ENCODE measurements around the gene COL11A1. TPM values are rescaled to one million over a fixed set of nuclear protein-coding genes. Genes with fewer than 3 reads are reported as not detected.
"Not testable (repeated sequence)": the region's sequence is repeated elsewhere in the genome, so short reads cannot be mapped to it uniquely, and the experiment has no call there.

The COL11A1 gene
- not detected for total RNA-seq

GRCh38 chr1:103108376-103109150 lies at the start of gene COL11A1:
TSS of gene COL11A1 (minus strand) at chr1:103108522. CDS start at chr1:103108178, 344 bp downstream.
- no peak for ATAC-seq

- ATAC-seq = no peak
Observed at GRCh38 chr1:103156966-103157365, 48.6 kb upstream of the COL11A1 start.

GRCh38 chr1:103146166-103146565 lies 37.8 kb upstream of the COL11A1 start:
- ATAC-seq = no peak

GRCh38 chr1:103145449-103145848 lies 37.1 kb upstream of the COL11A1 start:
- no peak for ATAC-seq

GRCh38 chr1:103144681-103145080 lies 36.4 kb upstream of the COL11A1 start:
- no peak for ATAC-seq

- no peak for ATAC-seq
Observed at GRCh38 chr1:103142461-103142860, 34.1 kb upstream of the COL11A1 start.

GRCh38 chr1:103129796-103130195 lies 21.5 kb upstream of the COL11A1 start:
- ATAC-seq = no peak

GRCh38 chr1:103129255-103129654 lies 20.9 kb upstream of the COL11A1 start:
- ATAC-seq = no peak

GRCh38 chr1:103128256-103128655 lies 19.9 kb upstream of the COL11A1 start:
- ATAC-seq = not testable (repeated sequence)

GRCh38 chr1:103125219-103125618 lies 16.9 kb upstream of the COL11A1 start:
- no peak for ATAC-seq

GRCh38 chr1:103122983-103123720 lies 14.8 kb upstream of the COL11A1 start:
- no peak for ATAC-seq

GRCh38 chr1:103120981-103121380 lies 12.7 kb upstream of the COL11A1 start:
- ATAC-seq = no peak

- no peak for ATAC-seq
Observed at GRCh38 chr1:103112546-103112945, 4.2 kb upstream of the COL11A1 start.

GRCh38 chr1:103111926-103112325 lies 3.6 kb upstream of the COL11A1 start:
- no peak for ATAC-seq

GRCh38 chr1:103110701-103111100 lies 2.4 kb upstream of the COL11A1 start:
- ATAC-seq = no peak

- ATAC-seq = no peak
Observed at GRCh38 chr1:103109311-103109920, 1.1 kb upstream of the COL11A1 start.

GRCh38 chr1:103107741-103108375 lies 464 bp downstream of the COL11A1 start:
- no peak for ATAC-seq

- no peak for ATAC-seq
Observed at GRCh38 chr1:103106426-103107341, 1.6 kb downstream of the COL11A1 start.

- no peak for ATAC-seq
Observed at GRCh38 chr1:103101399-103101798, 6.9 kb downstream of the COL11A1 start.

- ATAC-seq = no peak
Observed at GRCh38 chr1:103089221-103089620, 19.1 kb downstream of the COL11A1 start.

- ATAC-seq = no peak
Observed at GRCh38 chr1:103087256-103087655, 21.1 kb downstream of the COL11A1 start.

- ATAC-seq = no peak
Observed at GRCh38 chr1:103084181-103084580, 24.1 kb downstream of the COL11A1 start.
